ENCODE data around the gene SLC30A1.
"Not testable (repeated sequence)": the region's sequence is repeated elsewhere in the genome, so short reads cannot be mapped to it uniquely, and the experiment has no call there.

The SLC30A1 gene

DNA sequence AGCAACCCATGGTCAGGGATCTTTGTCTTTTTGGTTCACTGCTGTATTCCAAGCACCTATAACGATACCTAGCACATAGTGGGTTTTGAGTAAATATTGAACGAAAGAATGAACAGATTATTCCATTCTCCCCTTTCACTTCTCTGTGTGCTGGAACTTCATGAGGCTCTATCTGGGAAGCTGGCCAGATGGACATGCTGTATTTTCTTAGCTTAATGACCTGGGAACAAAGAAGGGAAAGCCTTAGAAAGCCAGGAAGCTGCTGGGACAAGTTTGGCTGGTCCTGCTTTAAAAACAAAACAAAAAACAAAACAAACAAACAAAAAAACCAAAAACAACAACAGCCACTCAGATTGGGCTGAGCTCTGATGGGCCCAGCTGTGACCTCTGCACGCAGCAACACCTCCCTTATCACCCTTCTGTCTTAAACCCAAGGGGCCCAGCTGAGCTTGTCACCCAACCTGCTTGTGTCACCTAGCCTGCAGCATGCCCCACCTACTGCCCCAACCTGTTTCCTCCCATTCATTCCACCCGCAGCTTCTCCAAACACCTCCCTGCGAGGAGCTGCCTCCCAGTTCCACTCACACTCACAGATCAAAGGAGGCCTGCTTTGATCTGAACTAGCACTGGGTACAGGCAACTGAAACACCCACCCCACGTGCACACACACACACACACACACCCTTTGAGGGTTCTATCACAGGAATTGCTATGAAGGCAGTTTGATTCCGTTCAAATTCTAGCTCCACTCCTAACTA lies 37.1 kb downstream of the SLC30A1 start:
- DNase-seq = no peak

DNA sequence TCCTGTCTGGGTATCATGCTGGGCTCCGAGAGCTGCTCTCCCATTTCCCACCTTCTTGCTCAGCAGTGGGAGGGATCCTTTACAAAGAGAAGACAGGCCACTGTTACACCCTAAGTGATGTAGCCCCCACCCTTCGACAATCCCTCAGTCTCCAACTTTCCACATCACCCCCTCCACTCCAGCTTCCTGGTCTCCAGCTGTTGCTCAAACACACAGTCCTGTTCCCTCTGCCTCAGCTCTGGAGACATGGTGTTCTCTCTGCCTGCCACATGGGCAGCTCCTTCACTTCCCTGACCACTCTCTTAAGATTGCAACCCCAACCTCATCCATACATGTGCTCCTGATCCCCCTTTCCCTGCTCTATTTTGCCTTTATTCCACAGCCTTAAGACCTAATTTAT lies 37.7 kb downstream of the SLC30A1 start:
- no peak for DNase-seq

DNA sequence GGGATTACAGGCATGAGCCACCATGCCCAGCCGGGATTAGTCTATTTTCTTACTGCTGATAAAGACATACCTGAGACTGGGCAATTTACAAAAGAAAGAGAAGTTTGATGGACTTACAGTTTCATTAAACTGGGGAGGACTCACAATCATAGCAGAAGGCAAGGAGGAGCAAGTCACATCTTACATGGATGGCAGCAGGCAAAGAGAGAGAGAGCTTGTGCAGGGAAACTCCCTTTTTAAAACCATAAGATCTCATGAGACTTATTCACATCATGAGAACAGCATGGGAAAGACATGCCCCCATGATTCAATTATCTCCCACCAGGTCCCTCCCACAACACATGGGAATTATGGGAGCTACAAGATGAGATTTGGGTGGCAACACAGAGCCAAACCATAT lies 38.1 kb downstream of the SLC30A1 start:
- DNase-seq = not testable (repeated sequence)

DNA sequence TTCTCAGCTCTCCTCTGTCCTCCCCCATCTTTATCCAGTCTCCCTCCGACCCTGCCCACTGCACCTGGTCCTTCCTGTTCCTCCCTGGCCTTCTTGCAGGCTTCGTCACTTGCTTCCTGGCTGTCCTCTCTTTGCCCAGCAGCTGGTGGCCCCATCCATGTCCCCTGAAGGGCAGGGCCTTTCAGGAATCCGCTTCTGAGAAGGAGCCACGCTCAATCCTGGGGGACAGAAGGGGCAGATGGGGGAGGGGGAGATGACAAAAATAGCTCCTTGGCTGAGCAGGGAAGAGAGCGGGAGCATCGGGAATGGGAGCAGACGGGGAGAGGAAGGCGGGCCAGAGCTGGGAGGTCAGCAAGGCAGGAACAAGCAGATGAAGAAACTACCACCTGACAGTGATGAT lies 40.7 kb downstream of the SLC30A1 start:
- DNase-seq = peak; percentile 24

DNA sequence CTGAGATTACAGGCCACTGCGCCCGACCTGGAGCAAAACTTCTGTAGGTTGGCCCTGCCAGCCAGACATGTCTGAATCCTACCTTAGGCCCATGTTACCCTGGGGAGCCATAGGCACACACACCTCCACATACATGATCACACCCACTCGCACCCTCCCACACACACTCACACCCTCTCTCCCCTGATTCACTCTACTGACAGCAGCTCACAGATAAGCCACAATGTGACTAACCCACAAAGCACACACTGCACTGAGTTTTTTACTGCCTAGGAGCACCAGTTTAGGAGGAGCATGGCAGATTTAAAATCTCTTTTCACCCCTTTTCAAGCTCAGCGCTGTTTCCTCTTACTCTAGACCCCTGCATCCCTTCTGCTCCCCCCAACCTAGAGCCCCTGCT lies 41.7 kb downstream of the SLC30A1 start:
- no peak for DNase-seq

DNA sequence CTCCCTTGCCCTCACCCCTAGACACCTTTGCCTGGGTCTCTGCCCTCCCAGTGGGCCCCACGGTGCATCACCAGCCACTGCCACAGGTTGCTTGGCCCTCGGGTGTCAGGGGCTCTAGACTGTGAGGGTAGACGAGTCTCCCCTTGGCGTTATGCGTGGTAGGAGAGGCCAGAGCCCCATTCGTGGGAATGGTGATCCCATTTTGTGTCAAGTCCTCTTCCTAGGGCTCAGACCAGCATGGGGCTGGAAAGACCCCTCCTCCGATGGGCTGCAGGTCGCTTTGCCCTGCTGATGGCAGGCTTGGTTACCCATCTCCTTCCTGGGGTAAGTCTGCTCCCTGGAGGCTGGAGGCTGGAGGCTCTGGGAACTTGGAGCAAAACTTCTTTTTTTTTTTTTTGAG lies 42.4 kb downstream of the SLC30A1 start:
- no peak for DNase-seq

DNA sequence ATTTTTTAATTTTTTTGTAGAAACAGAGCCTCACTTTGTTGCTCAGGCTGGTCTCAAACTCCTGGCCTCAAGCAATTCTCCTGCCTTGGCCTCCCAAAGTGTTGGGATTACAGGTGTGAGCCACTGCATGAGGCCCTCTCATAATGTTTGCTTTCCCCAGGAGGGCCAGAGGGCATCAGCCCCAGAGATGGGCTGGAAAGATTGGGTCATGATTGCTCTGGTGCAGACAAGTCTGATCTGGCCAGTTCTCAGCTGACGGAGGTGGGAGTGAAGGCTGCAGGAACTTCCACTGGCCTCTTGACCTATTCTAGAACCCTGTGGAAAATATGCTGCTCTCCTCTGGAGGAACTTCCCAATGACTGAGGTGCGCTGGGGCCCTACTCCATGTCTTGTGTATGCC lies 43.6 kb downstream of the SLC30A1 start:
- no peak for DNase-seq

DNA sequence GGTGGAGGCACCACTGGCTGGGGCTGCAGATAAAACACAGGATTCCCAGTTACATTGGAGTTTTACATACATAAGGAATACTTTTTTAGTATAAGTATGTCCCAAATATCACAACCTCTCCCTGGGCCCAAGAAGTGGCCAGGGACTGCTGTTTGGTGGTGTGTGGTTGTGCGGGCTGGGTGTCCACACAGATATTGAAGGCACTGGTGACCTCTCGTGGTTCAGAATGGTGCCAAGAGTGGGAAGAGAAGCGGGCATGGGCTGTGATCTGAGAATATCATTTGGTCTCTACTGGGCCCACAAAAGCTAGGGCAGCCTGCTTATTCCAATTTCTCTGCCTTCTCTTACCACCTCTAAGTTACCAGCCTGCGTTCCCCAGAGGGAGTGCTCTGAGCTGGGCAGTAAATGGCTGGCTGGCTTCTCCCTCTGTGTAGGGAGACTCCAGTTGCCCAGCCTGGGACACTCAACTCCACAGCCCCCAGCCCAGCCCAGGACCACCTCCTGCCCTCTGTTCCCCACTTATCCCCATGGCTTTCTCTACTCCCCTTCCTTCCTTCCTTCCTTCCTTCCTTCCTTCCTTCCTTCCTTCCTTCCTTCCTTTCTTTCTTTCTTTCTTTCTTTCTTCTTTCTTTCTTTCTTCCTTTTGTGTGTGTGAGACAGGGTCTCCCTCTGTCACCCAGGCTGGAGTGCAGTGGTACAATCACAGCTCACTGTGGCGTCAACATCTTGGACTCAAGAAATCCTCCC lies 44.2 kb downstream of the SLC30A1 start:
- no peak for DNase-seq

DNA sequence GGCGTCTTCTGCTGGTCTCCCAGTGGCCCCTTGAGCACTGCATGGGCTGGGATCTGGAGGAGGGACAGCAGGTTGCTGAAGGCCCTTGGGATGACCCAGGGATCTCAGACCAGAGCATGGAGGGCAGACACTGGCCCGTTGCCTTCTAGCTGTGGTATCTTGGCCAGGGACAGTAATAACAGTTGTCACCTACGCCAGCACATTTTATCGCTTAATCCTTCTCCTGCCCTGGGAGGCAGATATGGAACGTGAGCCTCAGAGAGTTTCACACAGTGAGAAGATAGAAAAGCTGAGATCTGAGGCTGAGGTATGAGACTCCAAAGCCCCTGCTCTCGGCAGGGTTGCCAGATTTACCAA lies 46.9 kb downstream of the SLC30A1 start:
- DNase-seq = no peak

DNA sequence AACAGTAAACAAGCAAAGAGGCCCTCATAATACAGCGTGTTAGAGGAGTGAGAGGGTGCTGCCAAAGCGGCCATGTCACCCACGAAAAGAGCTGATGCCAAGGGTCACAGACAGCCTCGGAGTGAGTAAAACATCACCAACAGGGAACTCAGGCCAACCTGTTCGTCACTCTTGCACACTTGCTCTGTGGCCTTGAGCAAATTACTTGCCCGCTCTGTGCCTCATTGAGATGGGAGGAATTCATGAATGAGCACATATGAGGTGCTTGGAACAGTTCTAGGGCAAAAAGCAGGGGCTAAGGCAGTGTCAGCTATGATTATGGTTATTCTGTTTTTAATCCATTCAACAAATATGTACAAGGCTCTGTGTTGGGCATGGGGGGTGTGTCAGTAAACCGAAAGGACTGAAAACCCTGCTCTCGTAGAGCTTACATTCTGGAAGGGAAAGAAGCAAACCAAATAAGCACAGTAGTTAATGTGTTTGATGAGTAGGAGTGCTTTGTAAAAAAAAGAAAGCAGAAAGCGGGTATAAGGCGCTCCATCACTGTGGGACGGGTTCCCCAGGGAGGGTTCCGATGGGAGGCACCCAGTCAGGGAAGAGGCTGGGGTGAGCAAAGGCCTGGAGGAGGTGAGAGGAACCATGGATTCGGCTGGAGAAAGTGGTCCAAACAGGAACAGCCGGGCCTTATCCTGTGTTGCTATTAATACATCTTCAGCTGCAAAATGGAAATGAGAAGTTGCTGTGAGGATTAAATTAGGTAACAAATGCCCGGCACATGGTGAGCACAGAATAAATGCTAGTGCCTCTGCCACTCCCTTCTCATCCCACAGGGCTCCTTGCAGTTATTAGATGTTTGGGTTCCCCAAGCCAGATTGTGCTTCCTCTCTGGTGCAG lies 47.5 kb downstream of the SLC30A1 start:
- no peak for DNase-seq

DNA sequence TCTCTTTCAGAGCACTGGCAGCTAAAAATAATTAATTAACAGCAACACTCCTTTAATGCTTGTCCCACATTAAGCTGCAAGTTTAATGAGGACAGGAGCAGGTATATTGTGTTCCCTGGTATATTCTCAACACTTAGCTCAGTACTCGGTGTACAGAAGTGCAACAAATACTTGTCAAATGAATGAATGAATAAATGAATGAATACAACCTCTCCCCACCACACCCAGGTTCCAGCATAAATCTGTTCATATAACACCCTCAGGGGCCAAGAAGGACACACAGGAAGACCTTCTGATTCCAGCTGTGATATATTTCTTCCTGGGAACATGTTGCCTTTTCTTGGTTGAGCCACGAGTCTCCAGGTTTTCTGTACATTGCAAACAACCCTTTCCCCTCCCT lies 48.9 kb downstream of the SLC30A1 start:
- DNase-seq = no peak

DNA sequence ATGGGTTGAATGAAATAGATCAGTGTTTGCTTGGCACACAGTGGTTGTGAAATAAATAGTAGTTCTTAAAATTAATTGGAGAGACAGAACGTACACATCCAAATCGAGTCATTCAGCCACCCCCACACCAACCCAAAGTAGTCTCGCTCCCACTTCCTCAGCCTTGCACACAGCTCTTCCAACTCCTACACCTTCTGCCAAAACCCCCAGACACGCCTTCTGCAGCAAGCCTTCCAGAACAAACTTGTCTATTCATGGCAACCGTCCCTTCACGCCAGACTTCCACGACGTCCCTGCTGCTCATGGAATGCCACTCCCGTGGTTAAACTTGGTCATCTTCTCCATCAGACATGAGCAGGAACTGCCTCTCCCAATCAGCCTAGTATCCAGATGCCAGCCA lies 49.5 kb downstream of the SLC30A1 start:
- no peak for DNase-seq

DNA sequence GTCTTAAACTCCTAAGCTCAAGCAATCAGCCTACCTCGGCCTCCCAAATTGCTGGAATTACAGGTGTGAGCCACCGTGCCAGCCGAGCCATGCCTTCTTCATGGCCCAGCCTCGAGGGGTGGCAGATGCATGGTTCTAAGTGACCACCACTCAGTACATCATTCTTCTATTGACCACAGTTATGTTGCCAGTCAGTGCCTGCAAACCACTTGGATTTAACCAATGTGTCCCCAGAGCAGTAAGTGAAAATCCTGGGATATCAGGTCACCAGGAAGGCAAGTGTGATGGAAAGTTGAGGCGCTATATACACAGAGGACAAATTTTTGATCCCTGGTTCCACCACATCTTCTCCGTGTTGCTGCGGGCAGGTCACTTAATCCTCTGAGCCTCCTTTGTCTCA lies 50.0 kb downstream of the SLC30A1 start:
- DNase-seq = no peak

DNA sequence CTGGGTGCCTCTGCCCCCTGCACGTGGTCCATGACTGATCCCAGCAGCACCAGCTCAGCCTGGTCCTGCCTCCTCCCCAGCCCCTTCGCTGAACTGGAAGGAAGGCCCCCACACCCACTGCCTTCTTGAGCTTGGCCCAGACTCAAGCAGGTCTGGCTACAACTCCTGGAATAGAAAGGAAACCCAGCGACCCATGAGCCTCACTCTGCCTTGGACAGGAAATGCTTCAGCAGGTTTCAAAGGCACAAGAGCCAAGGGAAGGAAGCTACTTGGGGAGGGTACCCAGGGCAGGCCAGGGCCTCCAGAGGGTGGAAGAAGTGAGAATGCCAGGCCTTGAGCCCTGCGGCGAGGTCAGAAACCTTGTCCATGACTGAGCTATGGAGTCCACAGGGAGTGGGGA lies 51.1 kb downstream of the SLC30A1 start:
- DNase-seq = no peak

DNA sequence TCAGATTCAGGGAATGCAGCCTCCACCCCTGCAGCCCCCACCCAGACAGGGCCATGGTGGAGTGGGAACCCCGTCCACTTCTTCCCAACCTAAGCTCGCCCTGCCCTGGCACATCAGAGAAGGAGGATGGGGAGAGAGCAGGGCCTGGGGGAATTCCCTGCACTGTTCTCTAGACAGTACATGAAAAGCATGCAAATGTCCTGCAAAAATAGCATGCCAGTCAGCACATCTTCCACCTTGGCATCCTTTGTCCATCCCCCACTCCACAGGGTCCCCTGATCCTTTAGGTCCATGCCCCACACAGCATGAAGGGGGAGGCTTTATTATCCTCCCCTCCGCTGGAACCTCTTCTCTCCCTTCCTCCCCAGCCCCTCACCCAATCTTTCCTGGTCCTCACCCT lies 52.0 kb downstream of the SLC30A1 start:
- DNase-seq = no peak

DNA sequence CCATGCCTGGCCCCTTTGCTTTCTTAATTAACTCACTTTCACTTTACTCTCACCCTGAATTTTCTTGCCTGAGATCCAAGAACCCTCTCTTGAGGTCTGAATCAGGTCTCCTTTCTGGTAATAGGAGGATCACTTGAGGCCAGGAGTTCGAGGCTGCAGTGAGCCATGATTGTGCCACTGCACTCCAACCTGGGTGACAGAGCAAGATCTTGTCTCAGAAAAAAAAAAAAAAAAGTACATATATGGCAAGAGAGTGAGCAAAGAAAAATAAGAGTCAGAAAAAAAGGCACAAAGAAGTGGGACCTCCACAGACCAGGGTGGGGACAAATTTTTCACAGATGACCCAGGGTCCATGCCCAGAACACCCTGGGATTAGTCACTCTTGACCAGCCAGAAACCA lies 52.9 kb downstream of the SLC30A1 start:
- no peak for DNase-seq

DNA sequence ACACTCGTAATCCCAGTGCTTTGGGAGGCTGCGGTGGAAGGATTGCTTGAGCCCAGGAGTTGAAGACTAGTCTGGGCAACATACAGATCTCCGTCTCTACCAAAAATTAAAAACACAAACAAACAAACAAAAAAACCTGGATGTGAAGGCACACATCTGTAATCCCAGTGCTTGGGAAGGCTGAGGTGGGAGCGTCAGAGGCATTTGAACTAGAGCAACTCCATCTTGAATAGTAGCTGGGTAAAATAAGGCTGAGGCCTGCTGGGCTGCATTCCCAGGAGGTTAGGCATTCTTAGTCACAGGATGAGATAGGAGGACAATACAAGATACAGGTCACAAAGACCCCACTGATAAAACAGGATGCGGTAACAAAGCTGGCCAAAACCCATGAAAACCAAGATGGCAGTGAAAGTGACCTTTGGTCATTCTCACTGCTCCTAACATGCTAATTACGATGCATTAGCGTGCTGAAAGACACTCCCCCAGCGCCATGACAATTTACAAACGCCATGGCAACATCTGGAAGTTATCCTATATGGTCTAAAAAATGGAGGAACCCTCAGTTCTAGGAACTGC lies 53.8 kb downstream of the SLC30A1 start:
- DNase-seq = no peak

DNA sequence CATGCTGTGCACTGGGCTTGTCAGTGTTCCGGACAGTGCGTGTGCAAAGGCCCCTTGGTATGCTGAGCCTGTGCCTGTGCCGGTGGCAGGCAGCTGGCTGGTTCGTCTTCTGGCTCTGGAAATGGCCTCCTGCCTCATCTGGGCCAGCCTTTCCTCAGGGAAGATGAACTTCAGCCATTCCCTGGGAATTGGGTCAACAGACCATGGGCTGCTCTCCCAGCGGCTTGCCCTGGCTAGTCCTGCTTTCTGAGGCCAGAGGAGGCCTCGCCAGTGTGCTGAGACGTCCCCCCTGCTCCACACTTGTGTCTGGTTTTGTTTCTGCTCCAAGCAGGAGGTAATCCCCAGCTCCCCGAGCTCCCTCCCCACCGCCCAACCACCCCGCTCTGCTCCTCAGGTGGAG lies 54.4 kb downstream of the SLC30A1 start:
- no peak for DNase-seq

DNA sequence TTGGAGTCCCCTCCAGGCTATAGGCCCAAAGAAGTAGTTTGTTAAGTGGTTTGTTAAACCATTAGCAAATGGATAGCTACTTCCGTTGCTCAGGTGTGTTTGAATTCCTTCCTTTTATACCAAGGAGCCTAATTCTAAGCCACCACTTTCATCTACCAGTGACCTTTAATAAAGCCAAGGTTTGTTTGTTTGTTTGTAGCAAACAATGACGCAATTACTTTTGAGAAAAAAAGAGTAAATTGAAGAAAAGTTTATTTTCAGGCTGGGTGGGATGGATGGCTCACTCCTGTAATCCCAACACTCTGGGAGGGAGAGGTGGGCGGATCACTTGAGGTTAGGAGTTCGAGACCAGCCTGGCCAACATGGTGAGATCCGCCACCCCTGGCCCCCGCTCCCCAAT lies 56.2 kb downstream of the SLC30A1 start:
- DNase-seq = no peak

Measured in NCI-H2227 treated with DMSO at 0.1 percent for 48 hours (cell line).